GM12878 (cell line): Measurements from ENCODE around the gene TBC1D5.
"Not testable (repeated sequence)": the region's sequence is repeated elsewhere in the genome, so short reads cannot be mapped to it uniquely, and the experiment has no call there.

Experiments
- CEBPB ChIP-seq, 2 experiments: fragments of 150-350 bp in 1 of 2; IDR thresholded peaks; 2 replicates each; pipeline ENCODE4 v1.6.1; 2012 to 2014; ENCODE audit warnings: low read depth in 2 of 2, low read length in 2 of 2, borderline replicate concordance in 1 of 2, inconsistent platforms in 1 of 2
- CHD2 ChIP-seq: IDR thresholded peaks from 2 replicates; pipeline ENCODE4 v1.6.1; 2011; ENCODE audit warnings: low read depth, low read length, improper control_type of control experiment, borderline replicate concordance
- EP300 ChIP-seq, 2 experiments: fragments of 150-350 bp in 1 of 2; IDR thresholded peaks; 2 replicates each; pipeline ENCODE4 v1.6.1; 2011 to 2012; ENCODE audit warnings: low read depth in 2 of 2, low read length in 2 of 2, borderline replicate concordance in 1 of 2, improper control_type of control experiment in 1 of 2, inconsistent platforms in 1 of 2; ENCODE audit not compliant: control insufficient read depth in 1 of 2
- EZH2 ChIP-seq: IDR thresholded peaks from 2 replicates; pipeline ENCODE4 v1.6.1; 2012; ENCODE audit warnings: low read depth, mild to moderate bottlenecking, control low read depth, inconsistent platforms, low read length, borderline replicate concordance; ENCODE audit not compliant: control insufficient read depth
- GABPA ChIP-seq: IDR thresholded peaks from 2 replicates; pipeline ENCODE4 v1.6.1; 2014; ENCODE audit warnings: antibody characterized with exemption, low read depth, mild to moderate bottlenecking, inconsistent platforms
- HDGF ChIP-seq: fragments of 450-650 bp; IDR thresholded peaks from 2 replicates; pipeline ENCODE4 v1.6.1; 2016; ENCODE audit warnings: antibody characterized with exemption
- NFIC ChIP-seq: IDR thresholded peaks from 2 replicates; pipeline ENCODE4 v1.6.1; 2012; ENCODE audit warnings: low read depth, mild to moderate bottlenecking, inconsistent platforms, low read length, moderate library complexity
- NRF1 ChIP-seq: conservative IDR thresholded peaks from 2 replicates; pipeline ENCODE4 v1.6.1; 2011; ENCODE audit warnings: mild to moderate bottlenecking, low read depth, low read length, improper control_type of control experiment
- POLR2AphosphoS5 ChIP-seq: IDR thresholded peaks from 2 replicates; pipeline ENCODE4 v1.6.1; 2011; ENCODE audit warnings: mild to moderate bottlenecking, low read length, inconsistent platforms
- SIN3A ChIP-seq: IDR thresholded peaks from 2 replicates; pipeline ENCODE4 v1.6.1; 2012; ENCODE audit warnings: low read depth, low read length, improper control_type of control experiment
- TF ChIP-seq, protein P1 (sequence below), 3 experiments: IDR thresholded peaks in 2 of 3; conservative IDR thresholded peaks in 1 of 3; 2 replicates each; pipeline ENCODE4 v1.5.1; 2011; ENCODE audit warnings: low read depth in 3 of 3, low read length in 3 of 3, mild to moderate bottlenecking in 3 of 3, control low read depth in 2 of 3, moderate library complexity in 2 of 3, inconsistent platforms in 1 of 3, mixed read lengths in 1 of 3; ENCODE audit not compliant: control insufficient read depth in 2 of 3, insufficient read depth in 1 of 3; ENCODE audit errors: extremely low read depth in 1 of 3
- TF ChIP-seq, protein P2 (sequence below): IDR thresholded peaks from 2 replicates; pipeline ENCODE4 v1.6.1; 2011; ENCODE audit warnings: mild to moderate bottlenecking, low read depth, low read length, moderate library complexity; ENCODE audit not compliant: insufficient replicate concordance
- TF ChIP-seq, protein P3 (sequence below): IDR thresholded peaks from 2 replicates; pipeline ENCODE4 v1.6.1; 2012; ENCODE audit warnings: mild to moderate bottlenecking, low read depth, low read length

DNA sequence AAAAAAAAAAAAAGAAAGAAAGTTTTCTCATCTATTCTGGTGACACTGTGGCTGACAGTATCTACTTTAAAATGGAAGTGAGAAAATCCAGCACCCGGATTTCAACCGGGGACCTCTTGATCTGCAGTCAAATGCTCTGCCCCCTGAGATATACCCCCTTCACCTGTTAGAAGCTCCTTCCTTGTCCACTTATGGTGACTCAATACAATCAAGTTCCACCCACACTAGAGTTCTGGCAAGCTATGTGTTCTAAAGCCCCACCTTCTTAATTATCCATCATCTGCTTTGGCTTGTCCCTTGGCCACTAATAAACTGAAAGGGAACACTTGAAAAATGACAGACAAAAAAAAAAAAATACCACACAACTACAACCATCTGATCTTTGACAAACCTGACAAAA, 42.6 kb downstream of the TBC1D5 start:
- not testable (repeated sequence) for TF ChIP-seq NRF1; HDGF; CHD2; NFIC; EP300 (IDR thresholded peaks at IDR 0.05; ENCODE audit: borderline replicate concordance in 1 of 2, control insufficient read depth in 1 of 2, low read depth in 2 of 2, low read length in 2 of 2); POLR2AphosphoS5; GABPA; SIN3A; CEBPB (IDR thresholded peaks at IDR 0.05; ENCODE audit: borderline replicate concordance in 1 of 2, low read depth in 2 of 2, low read length in 2 of 2); EZH2
- TF ChIP-seq, protein P1, sequence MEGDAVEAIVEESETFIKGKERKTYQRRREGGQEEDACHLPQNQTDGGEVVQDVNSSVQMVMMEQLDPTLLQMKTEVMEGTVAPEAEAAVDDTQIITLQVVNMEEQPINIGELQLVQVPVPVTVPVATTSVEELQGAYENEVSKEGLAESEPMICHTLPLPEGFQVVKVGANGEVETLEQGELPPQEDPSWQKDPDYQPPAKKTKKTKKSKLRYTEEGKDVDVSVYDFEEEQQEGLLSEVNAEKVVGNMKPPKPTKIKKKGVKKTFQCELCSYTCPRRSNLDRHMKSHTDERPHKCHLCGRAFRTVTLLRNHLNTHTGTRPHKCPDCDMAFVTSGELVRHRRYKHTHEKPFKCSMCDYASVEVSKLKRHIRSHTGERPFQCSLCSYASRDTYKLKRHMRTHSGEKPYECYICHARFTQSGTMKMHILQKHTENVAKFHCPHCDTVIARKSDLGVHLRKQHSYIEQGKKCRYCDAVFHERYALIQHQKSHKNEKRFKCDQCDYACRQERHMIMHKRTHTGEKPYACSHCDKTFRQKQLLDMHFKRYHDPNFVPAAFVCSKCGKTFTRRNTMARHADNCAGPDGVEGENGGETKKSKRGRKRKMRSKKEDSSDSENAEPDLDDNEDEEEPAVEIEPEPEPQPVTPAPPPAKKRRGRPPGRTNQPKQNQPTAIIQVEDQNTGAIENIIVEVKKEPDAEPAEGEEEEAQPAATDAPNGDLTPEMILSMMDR (IDR thresholded peaks at IDR 0.05 in 2 of 3, conservative IDR thresholded peaks at IDR 0.05 in 1 of 3; ENCODE audit: control insufficient read depth in 2 of 3, extremely low read depth in 1 of 3, insufficient read depth in 1 of 3, low read depth in 3 of 3, low read length in 3 of 3), result not testable (repeated sequence)
- TF ChIP-seq, protein P2, sequence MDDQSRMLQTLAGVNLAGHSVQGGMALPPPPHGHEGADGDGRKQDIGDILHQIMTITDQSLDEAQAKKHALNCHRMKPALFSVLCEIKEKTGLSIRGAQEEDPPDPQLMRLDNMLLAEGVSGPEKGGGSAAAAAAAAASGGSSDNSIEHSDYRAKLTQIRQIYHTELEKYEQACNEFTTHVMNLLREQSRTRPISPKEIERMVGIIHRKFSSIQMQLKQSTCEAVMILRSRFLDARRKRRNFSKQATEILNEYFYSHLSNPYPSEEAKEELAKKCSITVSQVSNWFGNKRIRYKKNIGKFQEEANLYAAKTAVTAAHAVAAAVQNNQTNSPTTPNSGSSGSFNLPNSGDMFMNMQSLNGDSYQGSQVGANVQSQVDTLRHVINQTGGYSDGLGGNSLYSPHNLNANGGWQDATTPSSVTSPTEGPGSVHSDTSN, result not testable (repeated sequence)
- TF ChIP-seq, protein P3, sequence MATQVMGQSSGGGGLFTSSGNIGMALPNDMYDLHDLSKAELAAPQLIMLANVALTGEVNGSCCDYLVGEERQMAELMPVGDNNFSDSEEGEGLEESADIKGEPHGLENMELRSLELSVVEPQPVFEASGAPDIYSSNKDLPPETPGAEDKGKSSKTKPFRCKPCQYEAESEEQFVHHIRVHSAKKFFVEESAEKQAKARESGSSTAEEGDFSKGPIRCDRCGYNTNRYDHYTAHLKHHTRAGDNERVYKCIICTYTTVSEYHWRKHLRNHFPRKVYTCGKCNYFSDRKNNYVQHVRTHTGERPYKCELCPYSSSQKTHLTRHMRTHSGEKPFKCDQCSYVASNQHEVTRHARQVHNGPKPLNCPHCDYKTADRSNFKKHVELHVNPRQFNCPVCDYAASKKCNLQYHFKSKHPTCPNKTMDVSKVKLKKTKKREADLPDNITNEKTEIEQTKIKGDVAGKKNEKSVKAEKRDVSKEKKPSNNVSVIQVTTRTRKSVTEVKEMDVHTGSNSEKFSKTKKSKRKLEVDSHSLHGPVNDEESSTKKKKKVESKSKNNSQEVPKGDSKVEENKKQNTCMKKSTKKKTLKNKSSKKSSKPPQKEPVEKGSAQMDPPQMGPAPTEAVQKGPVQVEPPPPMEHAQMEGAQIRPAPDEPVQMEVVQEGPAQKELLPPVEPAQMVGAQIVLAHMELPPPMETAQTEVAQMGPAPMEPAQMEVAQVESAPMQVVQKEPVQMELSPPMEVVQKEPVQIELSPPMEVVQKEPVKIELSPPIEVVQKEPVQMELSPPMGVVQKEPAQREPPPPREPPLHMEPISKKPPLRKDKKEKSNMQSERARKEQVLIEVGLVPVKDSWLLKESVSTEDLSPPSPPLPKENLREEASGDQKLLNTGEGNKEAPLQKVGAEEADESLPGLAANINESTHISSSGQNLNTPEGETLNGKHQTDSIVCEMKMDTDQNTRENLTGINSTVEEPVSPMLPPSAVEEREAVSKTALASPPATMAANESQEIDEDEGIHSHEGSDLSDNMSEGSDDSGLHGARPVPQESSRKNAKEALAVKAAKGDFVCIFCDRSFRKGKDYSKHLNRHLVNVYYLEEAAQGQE, result not testable (repeated sequence)
